NCI-H446 (cell line): ENCODE data around the gene ZFYVE9.
"Not testable (repeated sequence)": the region's sequence is repeated elsewhere in the genome, so short reads cannot be mapped to it uniquely, and the experiment has no call there.

ENCODE experiments used
- DNase-seq, 2 experiments: peaks; one replicate each; lab custom pipeline; 2025; lab: John Stamatoyannopoulos, UW

ZFYVE9 gene, protein sequence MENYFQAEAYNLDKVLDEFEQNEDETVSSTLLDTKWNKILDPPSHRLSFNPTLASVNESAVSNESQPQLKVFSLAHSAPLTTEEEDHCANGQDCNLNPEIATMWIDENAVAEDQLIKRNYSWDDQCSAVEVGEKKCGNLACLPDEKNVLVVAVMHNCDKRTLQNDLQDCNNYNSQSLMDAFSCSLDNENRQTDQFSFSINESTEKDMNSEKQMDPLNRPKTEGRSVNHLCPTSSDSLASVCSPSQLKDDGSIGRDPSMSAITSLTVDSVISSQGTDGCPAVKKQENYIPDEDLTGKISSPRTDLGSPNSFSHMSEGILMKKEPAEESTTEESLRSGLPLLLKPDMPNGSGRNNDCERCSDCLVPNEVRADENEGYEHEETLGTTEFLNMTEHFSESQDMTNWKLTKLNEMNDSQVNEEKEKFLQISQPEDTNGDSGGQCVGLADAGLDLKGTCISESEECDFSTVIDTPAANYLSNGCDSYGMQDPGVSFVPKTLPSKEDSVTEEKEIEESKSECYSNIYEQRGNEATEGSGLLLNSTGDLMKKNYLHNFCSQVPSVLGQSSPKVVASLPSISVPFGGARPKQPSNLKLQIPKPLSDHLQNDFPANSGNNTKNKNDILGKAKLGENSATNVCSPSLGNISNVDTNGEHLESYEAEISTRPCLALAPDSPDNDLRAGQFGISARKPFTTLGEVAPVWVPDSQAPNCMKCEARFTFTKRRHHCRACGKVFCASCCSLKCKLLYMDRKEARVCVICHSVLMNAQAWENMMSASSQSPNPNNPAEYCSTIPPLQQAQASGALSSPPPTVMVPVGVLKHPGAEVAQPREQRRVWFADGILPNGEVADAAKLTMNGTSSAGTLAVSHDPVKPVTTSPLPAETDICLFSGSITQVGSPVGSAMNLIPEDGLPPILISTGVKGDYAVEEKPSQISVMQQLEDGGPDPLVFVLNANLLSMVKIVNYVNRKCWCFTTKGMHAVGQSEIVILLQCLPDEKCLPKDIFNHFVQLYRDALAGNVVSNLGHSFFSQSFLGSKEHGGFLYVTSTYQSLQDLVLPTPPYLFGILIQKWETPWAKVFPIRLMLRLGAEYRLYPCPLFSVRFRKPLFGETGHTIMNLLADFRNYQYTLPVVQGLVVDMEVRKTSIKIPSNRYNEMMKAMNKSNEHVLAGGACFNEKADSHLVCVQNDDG (N-terminal part only)

DNA sequence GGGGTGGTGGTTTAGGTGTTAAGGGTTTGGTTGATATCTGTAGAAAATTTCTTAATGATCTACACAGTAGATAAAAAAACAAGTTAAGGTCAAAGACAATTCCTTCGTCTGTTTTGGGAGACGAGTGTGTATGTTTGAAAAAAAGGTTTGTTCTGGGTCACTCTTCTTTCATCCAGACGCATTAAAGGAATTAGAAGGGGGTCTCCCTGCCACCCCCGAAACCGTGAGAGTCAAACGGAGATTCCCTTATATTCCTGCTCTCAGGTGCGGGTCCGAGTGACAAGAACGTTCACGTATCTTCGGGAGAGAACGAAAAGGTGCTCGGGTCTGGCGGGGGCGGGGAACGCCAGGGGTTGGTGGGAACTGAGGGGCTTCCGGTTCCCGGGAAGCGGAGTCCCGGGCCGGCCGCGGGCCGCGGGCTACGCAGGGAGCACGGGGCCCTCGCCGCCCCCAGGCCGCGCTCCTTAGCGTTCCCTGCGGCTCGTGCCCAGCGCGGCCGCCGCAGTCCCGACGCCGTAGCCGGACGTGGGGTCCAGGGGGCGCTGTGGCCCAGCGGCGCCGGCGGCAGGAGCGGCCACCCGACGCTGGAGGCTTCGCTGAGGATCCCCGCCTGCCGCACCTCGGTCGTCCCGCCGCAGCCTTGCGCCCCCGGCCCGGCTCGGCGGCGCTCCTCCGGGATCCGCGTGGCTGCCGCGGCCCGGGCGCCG lies at the start of gene ZFYVE9:
TSS of gene ZFYVE9 (plus strand) at position 577 of the 707 bp plus-strand sequence. CDS start 91,118 bp downstream, outside the sequence.
- peak; percentile 44 to 91 for DNase-seq

DNA sequence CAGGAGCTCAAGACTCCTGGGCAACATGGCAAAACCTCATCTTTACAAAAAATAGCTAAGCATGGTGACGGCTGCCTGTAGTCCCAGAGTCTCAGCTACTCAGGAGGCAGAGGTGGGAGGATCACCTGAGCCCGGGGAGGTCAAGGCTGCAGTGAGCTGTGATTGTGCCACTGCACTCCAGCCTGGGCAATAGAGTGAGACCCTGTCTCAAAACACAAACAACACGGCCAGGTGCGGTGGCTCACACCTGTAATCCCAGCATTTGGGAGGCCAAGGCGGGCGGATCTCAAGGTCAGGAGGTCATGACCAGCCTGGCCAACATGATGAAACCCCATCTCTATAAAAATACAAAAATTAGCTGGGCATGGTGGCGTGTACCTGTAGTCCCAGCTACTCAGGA lies 47.6 kb upstream of the ZFYVE9 start:
- not testable (repeated sequence) for DNase-seq

DNA sequence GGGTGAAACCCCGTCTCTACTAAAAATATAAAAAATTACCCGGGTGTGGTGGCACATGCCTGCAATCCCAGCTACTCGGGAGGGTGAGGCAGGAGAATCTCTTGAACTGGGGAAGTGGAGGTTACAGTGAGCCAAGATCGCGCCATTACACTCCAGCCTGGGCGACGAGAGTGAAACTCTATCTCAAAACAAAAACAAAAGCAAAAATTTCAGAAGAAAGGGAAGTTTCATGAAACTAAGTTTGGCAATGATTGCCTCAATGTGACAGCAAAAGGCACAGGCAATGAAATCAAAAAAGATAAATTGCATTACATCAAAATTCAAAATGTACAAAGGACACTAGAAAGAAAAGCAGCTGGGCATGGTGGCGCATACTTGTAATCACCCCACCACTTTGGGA lies 45.7 kb upstream of the ZFYVE9 start:
- DNase-seq: no peak

DNA sequence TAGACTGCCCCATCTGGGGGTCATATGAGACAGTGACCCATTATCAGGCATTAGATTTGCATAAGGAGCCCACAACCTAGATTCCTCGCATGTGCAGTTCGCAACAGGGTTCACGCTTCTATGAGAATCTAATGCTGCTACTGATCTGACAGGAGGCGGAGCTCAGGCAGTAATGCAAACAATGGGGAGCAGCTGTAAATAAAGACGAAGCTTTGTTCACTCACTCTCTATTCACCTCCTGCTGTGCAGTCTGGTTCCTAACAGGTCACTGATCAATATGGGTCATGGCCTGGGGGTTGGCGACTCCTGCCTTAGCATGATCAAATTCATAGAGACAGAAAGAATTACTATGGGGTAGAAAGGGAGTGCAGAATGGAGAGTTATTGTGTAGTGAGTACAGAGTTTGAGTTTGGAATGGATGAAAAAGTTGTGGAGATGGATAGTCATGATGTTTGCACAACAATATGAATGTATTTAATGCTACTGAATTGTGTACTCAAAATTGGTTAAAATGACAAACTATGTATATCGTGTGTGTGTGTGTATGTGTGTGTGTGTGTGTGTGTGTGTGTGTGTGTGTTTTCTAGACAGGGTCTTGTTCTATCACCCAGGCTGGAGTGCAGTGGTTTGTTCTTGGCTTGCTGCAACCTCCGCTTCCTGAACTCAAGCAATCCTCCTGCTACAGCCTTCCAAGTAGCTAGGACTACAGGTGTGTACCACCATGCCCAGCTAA lies 43.6 kb upstream of the ZFYVE9 start:
- no peak for DNase-seq

DNA sequence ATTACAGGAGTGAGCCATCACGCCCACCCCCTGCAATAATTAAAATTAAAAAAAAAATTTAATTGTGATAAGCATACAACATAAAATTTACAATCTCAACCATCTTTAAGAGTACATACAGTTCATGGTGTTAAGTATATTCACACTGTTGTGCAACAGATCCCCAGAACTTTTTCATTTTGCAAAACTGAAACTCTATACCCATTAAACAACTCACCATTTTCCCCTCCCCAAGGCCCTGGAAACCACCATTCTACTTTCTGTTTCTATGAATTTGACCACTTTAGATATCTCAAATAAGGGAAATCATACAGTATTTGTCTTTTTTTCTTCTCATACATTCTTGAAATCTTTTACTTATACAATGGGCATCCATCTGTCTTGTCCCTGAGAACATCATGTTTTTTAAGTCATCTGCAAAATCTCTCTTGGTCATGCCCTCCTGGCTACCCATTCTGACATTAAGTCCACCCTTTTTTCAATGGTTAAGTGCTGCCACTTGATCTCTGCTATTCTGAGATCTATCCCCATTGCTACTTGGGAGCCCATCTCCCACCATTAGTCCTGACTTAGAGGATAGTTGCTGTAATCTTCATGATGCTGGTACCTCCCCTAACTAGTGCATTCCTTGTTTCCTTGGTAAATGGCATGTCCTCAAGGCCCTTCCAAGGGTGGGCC lies 39.4 kb upstream of the ZFYVE9 start:
- DNase-seq: no peak

DNA sequence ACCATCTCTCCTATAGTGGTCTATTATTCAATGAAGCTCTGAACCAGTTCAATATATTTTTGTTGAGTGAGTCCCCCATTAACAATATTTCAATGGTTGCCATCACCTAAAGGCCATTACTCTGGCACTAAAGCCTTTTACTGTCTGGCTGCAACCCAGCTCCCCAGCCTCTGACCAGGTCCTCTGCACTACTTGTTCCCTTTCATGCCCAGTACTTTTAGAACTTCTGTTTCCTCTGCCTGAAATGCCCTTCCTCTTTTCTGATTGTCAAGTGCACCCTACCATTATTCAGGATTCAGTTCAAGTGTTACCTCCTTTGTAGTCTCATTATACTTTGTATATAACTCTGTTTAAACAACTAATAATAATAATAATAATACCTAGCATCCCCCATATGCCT lies 30.4 kb upstream of the ZFYVE9 start:
- DNase-seq: no peak

DNA sequence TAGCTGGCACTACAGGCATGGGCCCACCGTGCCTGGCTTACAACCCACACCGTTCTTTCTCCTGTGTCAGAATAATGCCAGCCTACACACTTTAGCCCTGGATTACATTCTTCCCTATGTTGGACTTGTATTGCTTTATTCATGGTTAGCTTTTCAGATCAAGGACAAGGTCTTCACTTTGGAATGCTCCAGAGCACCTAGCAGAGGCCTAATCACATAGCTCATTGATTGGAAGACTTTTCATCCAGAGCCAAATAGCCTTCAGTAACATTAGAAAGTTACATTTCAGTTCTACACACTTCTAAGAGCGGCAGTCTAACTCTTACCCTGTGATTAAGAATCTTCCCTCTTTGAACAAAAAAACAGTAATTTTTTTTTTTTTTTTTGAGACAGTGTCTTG lies 29.4 kb upstream of the ZFYVE9 start:
- DNase-seq: no peak

DNA sequence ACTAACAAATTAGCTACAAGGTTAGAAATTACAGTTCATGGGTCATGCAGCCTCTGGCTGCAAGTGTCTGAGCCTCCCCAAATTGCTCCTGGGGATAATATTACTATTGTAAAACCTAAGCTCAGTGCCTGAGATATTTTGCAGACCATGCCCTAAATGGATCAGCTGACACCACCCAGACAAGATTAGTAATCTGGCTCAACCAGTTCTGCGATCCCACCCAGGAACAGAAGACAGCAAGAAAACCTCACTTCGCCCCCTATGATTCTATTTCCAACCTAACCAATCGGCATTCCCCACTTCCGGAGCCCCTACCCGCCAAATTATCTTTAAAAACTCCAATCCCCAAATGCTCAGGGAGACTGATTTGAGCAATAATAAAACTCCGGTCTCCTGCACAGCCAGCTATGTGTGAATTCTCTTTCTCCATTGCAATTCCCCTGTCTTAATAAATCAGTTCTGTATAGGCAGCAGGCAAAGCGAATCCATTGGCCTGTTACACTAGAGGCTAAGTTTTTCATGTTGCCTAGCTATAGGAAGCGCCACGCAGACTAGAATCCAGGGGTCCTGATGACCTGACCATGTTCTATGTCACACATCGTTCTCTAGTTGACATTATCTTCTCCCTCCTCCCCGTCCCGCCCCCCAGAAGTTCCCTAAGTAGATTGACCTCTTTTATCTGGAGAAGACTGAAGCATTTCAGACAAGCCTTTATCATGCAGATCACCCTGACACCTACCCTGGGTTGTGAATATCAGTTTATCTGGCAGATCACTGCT lies 22.4 kb upstream of the ZFYVE9 start:
- DNase-seq: no peak

DNA sequence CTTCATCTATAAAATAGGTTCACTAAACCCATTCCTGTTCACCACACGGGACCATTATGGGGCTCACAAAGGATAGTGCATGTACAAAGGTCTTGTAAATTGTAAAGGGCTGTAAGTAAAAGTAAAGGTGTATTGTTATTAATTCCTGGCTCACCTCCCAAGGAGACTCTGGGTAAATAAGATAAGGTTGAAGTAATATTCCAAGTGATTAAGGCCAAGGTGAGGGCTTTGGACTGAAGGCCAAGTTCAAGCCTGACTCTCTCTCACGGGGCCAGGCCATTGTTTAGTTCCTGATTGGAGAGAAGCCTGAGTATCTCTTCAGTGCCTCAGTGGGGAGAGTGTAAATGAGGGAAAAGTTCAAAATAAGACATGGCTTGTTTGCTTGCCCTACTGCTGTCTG lies 19.5 kb upstream of the ZFYVE9 start:
- no peak for DNase-seq

DNA sequence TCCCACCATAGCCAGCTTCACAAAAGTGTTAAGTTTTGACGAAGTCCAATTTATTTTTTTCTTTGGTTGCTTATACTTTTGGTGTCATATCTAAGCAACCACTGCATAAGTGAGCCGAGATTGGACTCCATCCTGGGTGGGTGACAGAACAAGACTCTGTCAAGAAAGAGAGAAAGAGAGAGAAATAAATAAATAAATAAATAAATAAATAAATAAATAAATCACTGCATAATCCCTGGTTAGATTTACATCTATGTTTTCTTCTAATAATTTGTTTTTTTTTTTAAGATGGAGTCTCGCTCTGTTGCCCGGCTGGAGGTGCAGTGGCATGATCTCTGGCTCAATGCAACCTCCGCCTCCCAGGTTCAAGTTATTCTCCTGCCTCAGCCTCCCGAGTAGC lies 18.3 kb upstream of the ZFYVE9 start:
- DNase-seq: no peak

DNA sequence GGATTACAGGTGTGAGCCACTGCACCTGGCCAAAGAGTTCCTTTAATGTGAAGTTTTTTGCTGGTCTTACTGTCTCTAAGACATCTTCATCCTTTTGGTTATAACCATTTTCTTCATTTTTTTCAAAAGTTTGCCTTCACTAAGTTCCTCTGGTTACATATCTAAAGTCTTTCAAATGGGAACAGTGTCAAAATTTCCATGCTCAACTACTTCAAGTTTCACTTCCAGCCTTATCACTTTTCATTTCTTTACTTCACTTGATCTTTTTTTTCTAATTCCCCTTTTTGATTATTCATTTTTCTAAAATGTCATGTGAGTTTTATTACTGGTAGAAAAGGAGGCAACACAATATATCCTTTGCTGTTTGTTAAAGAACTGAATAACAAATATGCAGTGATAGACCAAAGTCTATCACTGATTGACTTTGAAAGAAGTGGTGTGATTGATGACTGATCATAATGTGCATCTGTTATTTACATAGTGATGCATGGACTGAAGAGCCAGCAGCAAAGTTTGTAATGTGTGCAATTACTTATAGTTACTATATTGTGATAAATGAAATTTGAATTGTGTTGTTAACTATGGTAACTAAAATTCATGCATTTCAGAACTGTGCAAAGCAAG lies 16.0 kb upstream of the ZFYVE9 start:
- no peak for DNase-seq

DNA sequence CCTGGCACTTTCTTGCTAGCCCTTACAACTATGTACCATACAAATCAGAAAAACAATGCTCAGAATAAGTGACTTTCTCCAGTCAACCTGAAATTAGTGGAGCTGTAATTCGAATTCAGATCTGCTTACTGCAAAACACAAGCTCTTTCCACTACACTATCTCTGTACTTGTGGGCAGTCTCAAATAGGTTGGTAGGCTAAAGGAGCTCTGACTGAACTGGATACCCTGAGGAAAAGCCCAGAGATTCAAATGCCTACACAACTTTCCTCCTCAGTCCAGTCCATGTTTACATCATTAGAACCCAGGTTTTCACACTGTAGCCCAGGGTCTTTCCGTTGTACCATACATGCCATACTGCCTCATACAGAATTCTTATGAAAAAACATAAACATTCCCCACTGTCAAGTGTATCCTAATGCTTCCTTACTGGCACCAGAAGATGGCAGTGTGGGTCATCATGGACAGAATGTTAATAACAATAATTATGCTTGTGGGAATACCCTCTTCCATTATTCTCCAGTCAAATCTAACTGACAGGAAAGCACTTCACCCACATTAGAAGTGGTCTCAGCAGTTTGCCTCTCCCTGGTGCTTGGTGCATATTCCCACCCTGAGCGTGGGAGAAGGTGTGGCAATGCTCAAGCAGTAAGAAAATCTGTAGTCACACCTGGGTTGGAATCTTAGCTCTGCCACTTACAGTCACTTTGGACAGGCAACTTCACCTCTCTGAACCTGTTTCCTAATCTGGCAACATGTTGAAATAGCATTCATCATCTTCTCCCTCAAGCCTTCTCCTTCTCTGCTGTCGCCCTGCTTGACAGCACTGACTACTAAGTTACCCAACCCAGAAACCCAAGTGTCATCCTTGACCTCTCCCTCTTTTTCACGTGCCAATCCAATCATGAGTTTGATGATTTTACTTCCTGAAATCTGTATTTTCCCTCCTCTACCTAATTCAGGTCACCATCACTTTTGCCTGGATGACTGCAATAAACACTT lies 14.4 kb upstream of the ZFYVE9 start:
- DNase-seq: peak; percentile 26 to 64

DNA sequence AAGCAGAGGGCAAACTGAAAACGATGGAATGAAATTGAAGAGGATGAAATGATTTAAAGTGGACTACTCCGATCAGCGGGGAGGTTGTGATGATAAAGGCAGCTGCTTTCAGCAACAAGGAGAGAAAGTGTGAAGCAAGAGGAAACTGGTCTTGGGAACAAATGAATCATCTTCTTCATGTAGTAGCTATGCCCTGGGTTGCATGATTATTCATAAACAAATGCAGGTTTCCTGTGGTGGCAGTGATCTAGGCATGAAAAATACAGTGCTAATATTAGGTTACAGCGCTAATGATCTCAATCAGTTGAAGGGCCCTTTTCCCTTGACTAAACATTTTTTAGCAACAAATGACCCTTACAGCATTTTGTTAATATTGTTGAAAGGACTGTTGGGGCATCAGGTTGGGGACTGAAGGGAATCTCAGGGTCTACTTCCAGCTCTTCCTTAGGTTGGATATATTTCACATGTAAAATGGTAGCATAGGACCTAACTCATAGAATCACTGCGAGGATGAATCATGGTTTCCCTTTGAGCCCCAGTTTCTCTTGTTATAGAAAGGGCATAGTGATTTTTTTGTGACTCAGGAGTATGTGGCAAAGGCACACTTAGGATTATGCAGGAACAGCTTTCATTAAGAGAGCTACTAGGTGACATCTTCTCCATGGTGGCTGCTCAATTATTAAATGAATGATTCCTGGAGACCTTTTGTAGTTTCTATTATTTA lies 1.9 kb upstream of the ZFYVE9 start:
- no peak for DNase-seq

DNA sequence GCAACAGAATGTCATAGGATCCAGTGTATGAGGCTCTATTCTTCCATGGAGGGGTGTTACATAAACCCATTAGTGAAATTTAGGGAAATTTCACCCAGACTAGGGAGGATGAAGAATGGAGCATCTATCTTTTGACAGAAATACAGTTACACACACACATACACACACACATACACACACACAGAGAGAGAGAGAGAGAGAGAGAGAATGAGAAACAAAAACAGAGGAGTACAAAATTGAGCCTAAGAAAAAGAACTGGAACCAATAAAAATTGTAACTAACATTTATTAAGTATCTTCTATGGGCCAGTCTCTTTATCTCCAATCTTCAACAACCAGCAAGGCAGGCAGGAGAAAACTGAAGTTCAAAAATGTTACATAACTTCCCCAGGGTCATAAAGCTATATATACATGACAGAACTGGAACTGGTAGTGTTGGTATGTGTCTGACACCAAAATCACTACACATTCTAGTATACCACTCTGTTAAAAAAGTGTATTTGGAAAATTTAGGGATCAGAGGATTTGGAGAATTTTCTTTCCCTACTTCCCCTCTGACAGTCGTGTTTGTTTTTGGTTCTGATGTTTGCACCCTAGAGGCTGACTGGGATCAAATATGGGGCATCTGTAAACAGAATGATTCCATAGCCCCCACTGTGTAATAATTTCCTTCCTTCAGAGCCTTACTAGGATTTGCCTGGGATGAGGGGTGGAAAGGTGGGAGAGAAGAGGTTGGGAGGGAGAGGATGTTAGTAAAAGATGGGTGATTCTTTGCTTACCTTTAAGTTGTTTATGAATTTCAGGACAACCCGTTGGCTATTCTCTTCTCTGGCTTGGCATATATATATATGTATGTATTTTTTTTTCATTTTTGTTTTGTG lies 1.0 kb upstream of the ZFYVE9 start:
- DNase-seq: peak in 1 of 2 experiments; percentile 3

DNA sequence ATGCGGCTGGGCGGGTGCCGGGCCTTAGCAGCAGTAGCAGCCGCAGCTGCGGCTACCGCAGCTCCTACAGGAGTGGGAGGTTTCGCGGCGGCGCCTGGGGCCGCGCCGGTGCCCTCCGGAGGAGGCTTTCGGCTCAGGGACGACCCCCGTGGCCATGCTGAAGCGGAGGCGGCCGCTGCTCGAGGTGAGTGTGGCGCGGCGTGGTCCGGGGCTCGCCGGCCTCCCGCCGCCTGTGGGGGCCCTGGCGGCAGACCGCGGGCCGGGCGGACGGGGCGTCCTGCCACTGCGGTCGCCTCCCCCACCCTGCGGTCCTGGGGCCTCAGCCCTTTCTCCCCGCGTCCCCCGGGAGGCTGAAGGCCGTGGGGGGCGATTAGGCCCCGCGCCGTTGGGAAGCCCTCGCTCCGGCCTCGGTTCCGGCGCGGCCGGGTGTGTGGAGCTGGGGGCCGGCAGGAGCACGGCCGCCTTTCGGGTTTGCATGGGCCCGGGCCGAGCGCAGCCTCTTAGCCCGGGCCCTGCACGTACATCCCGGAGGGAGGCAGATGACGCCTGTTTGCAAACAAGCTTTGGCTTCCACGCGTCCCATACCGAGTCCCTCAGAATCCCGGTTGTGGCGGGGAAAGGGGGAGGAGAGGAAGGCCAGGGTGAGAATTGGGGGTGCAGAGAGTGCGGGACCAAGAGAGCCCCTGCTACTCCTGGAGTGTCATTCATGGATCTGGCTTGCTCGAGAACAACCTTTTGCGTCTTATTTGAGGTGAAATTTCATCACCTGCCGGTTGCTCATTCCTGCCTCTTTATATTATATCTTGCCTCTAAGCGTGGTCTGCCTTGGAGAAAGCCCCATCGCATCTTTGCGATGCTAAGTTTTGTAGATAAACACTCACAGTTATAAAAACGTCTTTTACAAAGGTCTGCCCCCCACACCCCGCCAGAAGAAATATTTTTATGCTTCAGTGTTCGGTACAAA lies 613 bp downstream of the ZFYVE9 start:
- peak in 1 of 2 experiments; percentile 54 for DNase-seq
